EL (cell line): ENCODE data around the gene MOB3B.

Experiments used
- DNase-seq: peaks from one replicate; pipeline ENCODE4 v3.0.0-alpha.2; 2016

The MOB3B gene

GRCh38 chr9:27331393-27331792 is 198.2 kb downstream of the MOB3B start:
- DNase-seq = no peak

DNA sequence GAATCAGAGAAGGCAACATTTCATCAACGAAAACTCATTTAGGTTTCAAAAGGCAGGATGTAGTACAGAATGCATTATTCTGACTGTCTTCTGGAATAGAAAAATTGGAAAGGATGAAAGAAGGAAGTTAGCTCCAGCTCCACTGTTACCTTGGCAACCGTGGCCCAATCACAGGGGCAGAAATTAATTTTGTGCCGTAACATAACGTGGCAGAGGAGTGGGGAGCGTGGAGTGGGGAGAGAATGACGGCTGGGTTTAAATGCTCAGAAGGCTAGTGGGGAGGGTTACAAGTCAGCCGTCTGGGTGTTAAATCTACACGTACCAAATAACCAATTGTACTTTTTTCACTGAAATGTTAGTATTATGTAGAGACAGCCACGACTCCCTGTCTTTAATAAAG is 200.3 kb downstream of the MOB3B start:
- DNase-seq = no peak

- DNase-seq = no peak
Observed at GRCh38 chr9:27328483-27328882, 201.1 kb downstream of the MOB3B start.

DNA sequence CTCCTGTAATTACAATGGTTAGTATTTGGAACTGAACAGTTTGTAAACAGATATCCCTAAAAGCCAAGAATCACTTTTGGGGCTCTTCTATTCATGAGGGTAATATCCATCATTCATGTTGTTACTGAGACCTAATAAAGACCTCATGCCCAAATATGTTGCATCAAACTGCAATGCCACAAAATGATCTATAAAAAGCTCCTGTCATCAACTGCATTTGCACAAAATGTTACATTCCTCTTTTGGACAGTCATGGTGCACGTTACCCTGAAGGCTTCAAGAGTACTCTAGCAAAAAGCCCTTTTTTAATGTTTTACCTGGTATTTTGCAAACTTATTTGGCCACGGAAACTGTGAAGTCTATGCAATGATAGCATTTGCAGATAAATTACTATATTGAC is 218.4 kb downstream of the MOB3B start:
- DNase-seq = no peak

- no peak for DNase-seq
Observed at GRCh38 chr9:27310582-27310981, 219.0 kb downstream of the MOB3B start.

- peak; percentile 2 for DNase-seq
Observed at GRCh38 chr9:27308691-27309390, 220.8 kb downstream of the MOB3B start.

GRCh38 chr9:27304521-27304920 is 225.1 kb downstream of the MOB3B start:
- DNase-seq = no peak

- DNase-seq = peak; percentile 28
Observed at GRCh38 chr9:27303219-27303618, 226.4 kb downstream of the MOB3B start.

DNA sequence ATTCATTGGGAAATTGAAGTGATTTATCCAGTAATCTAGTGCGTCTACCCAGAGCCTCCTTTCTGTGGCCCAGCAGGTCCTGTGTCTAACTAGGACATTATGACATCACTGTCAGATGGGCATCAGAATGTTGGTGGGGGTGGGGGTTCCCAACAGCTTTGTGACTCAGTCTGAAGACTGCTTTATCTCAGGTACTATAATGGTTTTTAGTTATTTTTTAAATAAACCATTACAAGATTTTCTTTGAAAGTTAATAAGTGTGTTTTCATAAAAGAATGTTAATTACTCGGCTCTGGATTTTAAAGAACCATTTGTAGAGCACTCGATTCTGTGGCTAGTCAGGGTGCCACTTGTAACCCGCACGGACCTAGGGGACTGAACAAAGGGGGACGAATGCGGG is 232.6 kb downstream of the MOB3B start, which contains the start of gene EQTN:
Gene EQTN, minus strand, starts transcription at position 101 of the 400 bp plus-strand sequence. Its CDS starts 95 bp downstream, at position 6.
- DNase-seq = no peak

- no peak for DNase-seq
Observed at GRCh38 chr9:27293996-27294395, 235.6 kb downstream of the MOB3B start.

DNA sequence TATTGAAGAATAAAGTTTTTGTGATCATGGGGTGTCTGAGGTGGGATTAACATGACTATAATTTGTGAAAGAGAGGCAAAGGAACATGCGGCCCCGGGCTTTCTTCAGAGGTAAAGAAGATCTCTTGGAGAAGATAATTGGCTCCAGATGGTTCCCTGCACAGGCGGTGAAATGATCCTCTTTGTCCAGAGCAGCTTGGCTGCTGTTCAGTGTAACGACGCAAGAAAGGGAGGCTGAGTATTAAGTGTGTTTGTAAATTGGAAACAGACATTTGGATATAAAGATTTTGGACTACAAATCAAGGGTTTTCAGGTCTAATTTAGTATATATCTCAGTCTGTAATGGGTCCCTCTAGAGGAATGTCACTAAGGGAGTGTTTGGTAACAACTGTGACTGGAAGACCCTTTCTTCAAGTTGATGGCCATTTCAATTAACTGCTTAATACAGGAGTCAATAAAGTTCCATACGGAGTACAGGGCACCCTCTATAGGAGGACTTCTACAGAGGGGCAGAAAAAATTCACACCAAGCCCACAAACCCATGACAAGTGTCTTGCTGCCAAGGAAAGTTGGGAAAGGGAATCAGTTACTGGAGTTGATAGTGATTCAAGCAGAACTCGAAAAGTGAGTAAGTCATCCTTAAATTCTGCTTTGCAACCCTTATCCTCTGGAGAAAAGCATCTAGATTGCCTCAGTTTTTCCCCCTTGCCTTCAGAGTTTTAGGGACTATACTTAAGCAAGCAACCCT is 236.8 kb downstream of the MOB3B start:
- DNase-seq = peak; percentile 3

GRCh38 chr9:27291292-27291691 is 238.3 kb downstream of the MOB3B start:
- no peak for DNase-seq

DNA sequence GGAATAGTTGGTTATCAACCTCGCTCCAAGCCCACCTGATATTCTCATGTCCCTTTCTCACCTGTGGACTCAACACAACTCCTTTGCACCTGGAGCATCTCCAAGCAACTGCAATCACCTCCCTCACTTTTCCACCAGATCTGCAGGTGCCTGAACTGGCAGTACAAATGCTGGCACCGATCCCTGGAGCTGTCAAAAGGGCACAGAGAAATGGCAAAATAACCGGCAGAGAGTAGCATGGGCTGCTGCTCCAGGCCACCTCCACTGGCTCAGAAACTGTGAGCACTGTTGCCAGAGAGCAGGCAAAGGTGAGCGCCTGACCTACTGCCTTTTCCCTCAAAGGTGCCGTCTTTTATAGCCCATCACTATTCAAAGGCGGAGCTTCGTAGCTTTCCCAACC is 247.3 kb downstream of the MOB3B start:
- DNase-seq = no peak

GRCh38 chr9:27280860-27281259 is 248.8 kb downstream of the MOB3B start:
- DNase-seq = no peak

DNA sequence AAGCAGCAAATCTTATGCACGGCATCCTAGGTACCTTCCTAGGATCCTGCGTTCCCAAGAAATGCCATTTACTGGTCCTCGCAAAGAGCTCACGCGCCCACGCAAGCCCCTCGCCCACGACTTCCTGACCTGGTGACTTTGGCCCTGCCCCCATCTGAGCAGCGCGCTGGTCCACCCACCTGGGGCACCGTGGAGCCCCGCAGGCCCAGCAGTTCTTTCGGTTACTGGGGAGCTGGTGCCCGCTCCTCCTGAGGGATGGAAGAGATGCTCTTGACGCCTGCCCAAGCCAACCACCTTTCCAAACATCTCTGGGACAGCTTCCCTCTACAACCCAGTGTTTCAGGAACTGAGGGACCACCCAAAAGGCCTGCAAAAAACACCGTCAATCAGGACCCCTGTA is 249.4 kb downstream of the MOB3B start:
- DNase-seq = no peak

DNA sequence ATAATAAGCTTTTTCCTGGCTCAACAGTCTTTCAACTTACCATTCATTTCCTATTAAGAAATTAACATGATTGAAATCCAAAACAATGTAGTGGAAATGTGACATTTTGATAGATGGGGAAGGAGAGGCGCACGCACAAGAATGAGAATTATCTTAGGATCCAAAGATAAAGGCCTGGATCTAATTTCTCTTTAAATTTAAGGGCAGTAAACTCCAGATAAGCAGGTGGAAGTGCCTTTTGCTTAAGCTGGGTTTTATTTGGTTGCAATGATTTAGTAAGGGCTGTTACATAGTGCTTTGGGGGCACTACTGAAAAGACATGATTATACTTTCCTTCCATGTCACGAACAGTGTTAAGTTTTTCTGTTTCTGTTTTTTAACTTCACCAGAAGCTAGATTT is 250.0 kb downstream of the MOB3B start:
- no peak for DNase-seq

- no peak for DNase-seq
Observed at GRCh38 chr9:27278374-27278773, 251.2 kb downstream of the MOB3B start.

- DNase-seq = peak; percentile 56
Observed at GRCh38 chr9:27276193-27277030, 253.2 kb downstream of the MOB3B start.
